ENCODE results near the gene CIAO2A. TPM values are rescaled to one million over a fixed set of nuclear protein-coding genes. Genes with fewer than 3 reads are reported as not detected.
"Not testable (repeated sequence)": the region's sequence is repeated elsewhere in the genome, so short reads cannot be mapped to it uniquely, and the experiment has no call there.

The CIAO2A gene
- total and polyA plus RNA-seq, 8 donors, result 51.4 to 73.0 (median 59.2) TPM

GRCh38 chr15:64068133-64068532 is 25.5 kb downstream of the CIAO2A start:
- Histone ChIP-seq H3K4me1 (peaks cover 17 to 51% of the 10 kb centered on the region in 2 donors), H3K4me3 (no peak overlapping the region), H3K36me3 (peaks cover 0 to 19% of the 10 kb centered on the region in 2 donors), H3K9me3 (no peaks in the 10 kb centered on the region), H3K27ac (no peak overlapping the region), H3K27me3 (no peaks in the 10 kb centered on the region)
- TF ChIP-seq CTCF (IDR thresholded peaks at IDR 0.05), result no peak
- no peak for ATAC-seq
- DNase-seq, result no peak
- intact Hi-C loops (cut with DNase I), result no loop called here

GRCh38 chr15:64067564-64068030 is 26.0 kb downstream of the CIAO2A start:
- Histone ChIP-seq H3K4me1 (peaks cover 17 to 46% of the 10 kb centered on the region in 2 donors), H3K27me3 (no peaks in the 10 kb centered on the region), H3K27ac (no peak overlapping the region), H3K36me3 (peaks cover 0 to 16% of the 10 kb centered on the region in 2 donors), H3K9me3 (no peaks in the 10 kb centered on the region), H3K4me3 (no peak overlapping the region)
- TF ChIP-seq CTCF (IDR thresholded peaks at IDR 0.05), result peak; percentile 82 to 88
- intact Hi-C loops (cut with DNase I), result no loop called here
- peak; percentile 83 for ATAC-seq
- peak in 2 of 4 donors; percentile 55 to 72 for DNase-seq

- no peak overlapping the region for H3K27ac ChIP-seq
- H3K9me3 ChIP-seq, result no peaks in the 10 kb centered on the region
- no peak overlapping the region for H3K4me3 ChIP-seq
- DNase-seq (no peak), ATAC-seq (no peak)
- peaks cover 0 to 5% of the 10 kb centered on the region in 2 donors for H3K36me3 ChIP-seq
- intact Hi-C loops (cut with DNase I), result no loop called here
- no peaks in the 10 kb centered on the region for H3K27me3 ChIP-seq
- no peak for TF ChIP-seq CTCF (IDR thresholded peaks at IDR 0.05)
- H3K4me1 ChIP-seq, result peaks cover 6 to 34% of the 10 kb centered on the region in 2 donors
Observed at GRCh38 chr15:64066451-64066850, 27.2 kb downstream of the CIAO2A start.

- ATAC-seq (no peak), DNase-seq (no peak)
- intact Hi-C loops (cut with DNase I), result no loop called here
- Histone ChIP-seq H3K9me3 (no peaks in the 10 kb centered on the region), H3K36me3 (no peaks in the 10 kb centered on the region), H3K27ac (no peak overlapping the region), H3K27me3 (no peaks in the 10 kb centered on the region), H3K4me1 (no peaks in the 10 kb centered on the region), H3K4me3 (no peak overlapping the region)
- no peak for TF ChIP-seq CTCF (IDR thresholded peaks at IDR 0.05)
Observed at GRCh38 chr15:64060716-64061115, 32.9 kb downstream of the CIAO2A start.

- intact Hi-C loops (cut with DNase I); H3K4me3 ChIP-seq; H3K36me3 ChIP-seq; H3K9me3 ChIP-seq; H3K27me3 ChIP-seq; DNase-seq; H3K4me1 ChIP-seq; ATAC-seq: not testable (repeated sequence)
- peak overlapping the region in 1 of 2 donors; percentile 11 for H3K27ac ChIP-seq
Observed at GRCh38 chr15:64059104-64059503, 34.5 kb downstream of the CIAO2A start.

- TF ChIP-seq CTCF (IDR thresholded peaks at IDR 0.05), result no peak
- no peak for ATAC-seq
- no peaks in the 10 kb centered on the region for H3K4me1 ChIP-seq
- intact Hi-C loops (cut with DNase I), result no loop called here
- H3K36me3 ChIP-seq, result no peaks in the 10 kb centered on the region
- DNase-seq, result no peak
- no peak overlapping the region for H3K4me3 ChIP-seq
- H3K27ac ChIP-seq, result no peak overlapping the region
- H3K9me3 ChIP-seq, result no peaks in the 10 kb centered on the region
- no peaks in the 10 kb centered on the region for H3K27me3 ChIP-seq
Observed at GRCh38 chr15:64058279-64058678, 35.4 kb downstream of the CIAO2A start.

- H3K27me3 ChIP-seq; H3K27ac ChIP-seq; intact Hi-C loops (cut with DNase I); H3K4me3 ChIP-seq; H3K9me3 ChIP-seq; H3K36me3 ChIP-seq; ATAC-seq; DNase-seq: not testable (repeated sequence)
- H3K4me1 ChIP-seq, result peaks cover 0 to 24% of the 10 kb centered on the region in 2 donors
Observed at GRCh38 chr15:64053674-64054073, 40.0 kb downstream of the CIAO2A start.
